ENCODE results near the gene KCNQ4. TPM values are rescaled to one million over a fixed set of nuclear protein-coding genes. Genes with fewer than 3 reads are reported as not detected.
A peak's percentile ranks its signal among the peaks of the same experiment; 100 is the strongest.

Gene KCNQ4
- total RNA-seq, 1 donor from 2014 or later = not detected

GRCh38 chr1:40822890-40823289 lies 39.3 kb downstream of the KCNQ4 start:
- Histone ChIP-seq H3K36me3 (no peaks in the 10 kb centered on the region), H3K9ac (no peak overlapping the region), H2AFZ (replicated peaks) (no peak overlapping the region), H3K4me1 (peaks cover 28% of the 10 kb centered on the region), H3K4me2 (no peak overlapping the region), H3K27me3 (peaks cover 60% of the 10 kb centered on the region), H3K9me3 (ENCODE audit: low read depth) (no peaks in the 10 kb centered on the region), H3K4me3 (no peak overlapping the region), H3K79me2 (ENCODE audit: low read depth) (no peaks in the 10 kb centered on the region), H3F3A (ENCODE audit: low read depth) (peaks cover 21% of the 10 kb centered on the region), H3K27ac (no peak overlapping the region), H4K20me1 (ENCODE audit: low read depth) (peaks cover 19% of the 10 kb centered on the region)
- H3K36me3 Mint-ChIP-seq = no peaks in the 10 kb centered on the region
- TF ChIP-seq EZH2phosphoT487 (IDR thresholded peaks at IDR 0.05) = no peak
- no peak for TF ChIP-seq EZH2 (IDR thresholded peaks at IDR 0.05)
- TF ChIP-seq CTCF (IDR thresholded peaks at IDR 0.05) = no peak
- H3K4me3 Mint-ChIP-seq = no peak overlapping the region
- peaks cover 3% of the 10 kb centered on the region for H3K27me3 Mint-ChIP-seq (ENCODE audit: insufficient read depth, low read depth)
- H3K27ac Mint-ChIP-seq = peak overlapping the region; percentile 91
- DNase-seq (ENCODE audit: low spot score) = no peak
- peaks cover 50% of the 10 kb centered on the region for H3K4me1 Mint-ChIP-seq
- no peaks in the 10 kb centered on the region for H3K9me3 Mint-ChIP-seq

- Histone ChIP-seq H3K4me1 (peaks cover 23% of the 10 kb centered on the region), H2AFZ (replicated peaks) (no peak overlapping the region), H3K9me3 (ENCODE audit: low read depth) (no peaks in the 10 kb centered on the region), H3K4me3 (no peak overlapping the region), H3F3A (ENCODE audit: low read depth) (peaks cover 19% of the 10 kb centered on the region), H3K9ac (no peak overlapping the region), H3K27ac (no peak overlapping the region), H4K20me1 (ENCODE audit: low read depth) (peaks cover 19% of the 10 kb centered on the region), H3K27me3 (peaks cover 56% of the 10 kb centered on the region), H3K79me2 (ENCODE audit: low read depth) (no peaks in the 10 kb centered on the region), H3K36me3 (no peaks in the 10 kb centered on the region), H3K4me2 (no peak overlapping the region)
- peak overlapping the region; percentile 91 for H3K27ac Mint-ChIP-seq
- H3K4me1 Mint-ChIP-seq = peaks cover 48% of the 10 kb centered on the region
- H3K4me3 Mint-ChIP-seq = peak overlapping the region; percentile 57
- no peaks in the 10 kb centered on the region for H3K36me3 Mint-ChIP-seq
- DNase-seq (ENCODE audit: low spot score) = no peak
- no peak for TF ChIP-seq EZH2phosphoT487 (IDR thresholded peaks at IDR 0.05)
- TF ChIP-seq EZH2 (IDR thresholded peaks at IDR 0.05) = no peak
- TF ChIP-seq CTCF (IDR thresholded peaks at IDR 0.05) = no peak
- no peaks in the 10 kb centered on the region for H3K9me3 Mint-ChIP-seq
- H3K27me3 Mint-ChIP-seq (ENCODE audit: insufficient read depth, low read depth) = peaks cover 3% of the 10 kb centered on the region
These were observed 39.8 kb downstream of the KCNQ4 start for GRCh38 chr1:40823345-40823744.

- H3K4me1 ChIP-seq = peaks cover 23% of the 10 kb centered on the region
- H3K4me2 ChIP-seq = peak overlapping the region; percentile 74
These were observed 40.4 kb downstream of the KCNQ4 start for GRCh38 chr1:40823983-40824382.

GRCh38 chr1:40824591-40825434 lies 41.2 kb downstream of the KCNQ4 start:
- Histone ChIP-seq H2AFZ (replicated peaks) (no peak overlapping the region), H3K4me2 (peak overlapping the region; percentile 74), H3K27ac (peak overlapping the region; percentile 85), H3K4me1 (peaks cover 23% of the 10 kb centered on the region), H4K20me1 (ENCODE audit: low read depth) (peaks cover 19% of the 10 kb centered on the region), H3K4me3 (peak overlapping the region; percentile 24), H3K79me2 (ENCODE audit: low read depth) (no peaks in the 10 kb centered on the region), H3K36me3 (no peaks in the 10 kb centered on the region), H3K27me3 (peaks cover 41% of the 10 kb centered on the region), H3F3A (ENCODE audit: low read depth) (peaks cover 19% of the 10 kb centered on the region), H3K9me3 (ENCODE audit: low read depth) (no peaks in the 10 kb centered on the region), H3K9ac (no peak overlapping the region)
- TF ChIP-seq EZH2 (IDR thresholded peaks at IDR 0.05) (no peak), CTCF (IDR thresholded peaks at IDR 0.05) (no peak), EZH2phosphoT487 (IDR thresholded peaks at IDR 0.05) (peak; percentile 87)
- H3K27ac Mint-ChIP-seq = peak overlapping the region; percentile 92
- H3K36me3 Mint-ChIP-seq = no peaks in the 10 kb centered on the region
- H3K4me1 Mint-ChIP-seq = peaks cover 44% of the 10 kb centered on the region
- H3K27me3 Mint-ChIP-seq (ENCODE audit: insufficient read depth, low read depth) = peaks cover 3% of the 10 kb centered on the region
- DNase-seq (ENCODE audit: low spot score) = peak; percentile 92
- peak overlapping the region; percentile 12 for H3K4me3 Mint-ChIP-seq
- no peaks in the 10 kb centered on the region for H3K9me3 Mint-ChIP-seq

More at GRCh38 chr1:40823983-40824382, 40.4 kb downstream of the KCNQ4 start:
- Mint-ChIP-seq H3K36me3 (no peaks in the 10 kb centered on the region), H3K4me1 (peaks cover 48% of the 10 kb centered on the region), H3K9me3 (no peaks in the 10 kb centered on the region), H3K4me3 (no peak overlapping the region), H3K27ac (peak overlapping the region; percentile 92), H3K27me3 (ENCODE audit: insufficient read depth, low read depth) (peaks cover 3% of the 10 kb centered on the region)
- no peaks in the 10 kb centered on the region for H3K9me3 ChIP-seq (ENCODE audit: low read depth)
- H2AFZ ChIP-seq (replicated peaks) = no peak overlapping the region
- H3K27ac ChIP-seq = no peak overlapping the region
- no peak for TF ChIP-seq EZH2phosphoT487 (IDR thresholded peaks at IDR 0.05)
- H4K20me1 ChIP-seq (ENCODE audit: low read depth) = peaks cover 19% of the 10 kb centered on the region
- H3K36me3 ChIP-seq = no peaks in the 10 kb centered on the region
- DNase-seq (ENCODE audit: low spot score) = no peak
- peaks cover 49% of the 10 kb centered on the region for H3K27me3 ChIP-seq
- no peak overlapping the region for H3K4me3 ChIP-seq
- peaks cover 19% of the 10 kb centered on the region for H3F3A ChIP-seq (ENCODE audit: low read depth)
- H3K79me2 ChIP-seq (ENCODE audit: low read depth) = no peaks in the 10 kb centered on the region
- no peak overlapping the region for H3K9ac ChIP-seq

Measured in neural progenitor cell (in vitro differentiated cells).